H9 (cell line): ENCODE measurements around the gene PDCD7. TPM values are rescaled to one million over a fixed set of nuclear protein-coding genes. Genes with fewer than 3 reads are reported as not detected.

ENCODE experiments used
- DNase-seq: peaks from one replicate; pipeline ENCODE4 v3.0.0-alpha.2; 2017
- H2AFZ ChIP-seq: one replicate; pipeline ENCODE4 v1.6.1; 2013; ENCODE audit warnings: mild to moderate bottlenecking, low read length, control low read depth, moderate library complexity
- H2AK5ac ChIP-seq: 2 replicates; pipeline ENCODE4 v1.6.1; 2013; ENCODE audit warnings: low read length, control low read depth, mixed read lengths; ENCODE audit not compliant: insufficient read length
- H2BK120ac ChIP-seq: one replicate; pipeline ENCODE4 v1.6.1; 2013; ENCODE audit warnings: low read depth, mild to moderate bottlenecking, low read length, control low read depth, inconsistent platforms; ENCODE audit not compliant: poor library complexity, severe bottlenecking
- H2BK12ac ChIP-seq: 2 replicates; pipeline ENCODE4 v1.6.1; 2013; ENCODE audit warnings: low read length, control low read depth, mixed read lengths, low read depth; ENCODE audit not compliant: insufficient read length
- H2BK15ac ChIP-seq: 2 replicates; pipeline ENCODE4 v1.6.1; 2013; ENCODE audit warnings: low read depth, low read length, control low read depth
- H2BK20ac ChIP-seq: one replicate; pipeline ENCODE4 v1.6.1; 2013; ENCODE audit warnings: low read depth, mild to moderate bottlenecking, low read length, control low read depth, inconsistent platforms; ENCODE audit not compliant: poor library complexity, severe bottlenecking
- H2BK5ac ChIP-seq: 2 replicates; pipeline ENCODE4 v1.6.1; 2013; ENCODE audit warnings: low read length, control low read depth, mixed read lengths; ENCODE audit not compliant: insufficient read length
- H3K14ac ChIP-seq: 2 replicates; pipeline ENCODE4 v1.6.1; 2013; ENCODE audit warnings: low read length, control low read depth; ENCODE audit not compliant: insufficient read depth
- H3K18ac ChIP-seq: 2 replicates; pipeline ENCODE4 v1.6.1; 2013; ENCODE audit warnings: low read depth, mild to moderate bottlenecking, mixed read lengths, low read length, control low read depth; ENCODE audit not compliant: insufficient read length
- H3K23ac ChIP-seq: 2 replicates; pipeline ENCODE4 v1.6.1; 2013; ENCODE audit warnings: low read length, control low read depth, mixed read lengths, low read depth; ENCODE audit not compliant: insufficient read length
- H3K23me2 ChIP-seq: 2 replicates; pipeline ENCODE4 v1.6.1; 2013; ENCODE audit warnings: low read depth, mild to moderate bottlenecking, mixed read lengths, low read length, control low read depth; ENCODE audit not compliant: insufficient read length, poor library complexity, severe bottlenecking
- H3K27ac ChIP-seq: 2 replicates; pipeline ENCODE4 v1.5.1; 2013; ENCODE audit warnings: low read length, control low read depth, mixed read lengths, low read depth; ENCODE audit not compliant: insufficient read length
- H3K27me3 ChIP-seq: 2 replicates; pipeline ENCODE4 v1.6.1; 2013; ENCODE audit warnings: low read length, control low read depth, inconsistent platforms; ENCODE audit not compliant: insufficient read depth
- H3K4ac ChIP-seq: 2 replicates; pipeline ENCODE4 v1.6.1; 2013; ENCODE audit warnings: low read depth, mild to moderate bottlenecking, control low read depth, inconsistent platforms, low read length, moderate library complexity
- H3K4me1 ChIP-seq: 2 replicates; pipeline ENCODE4 v1.6.1; 2013; ENCODE audit warnings: low read length, control low read depth, inconsistent platforms; ENCODE audit not compliant: insufficient read depth
- H3K4me2 ChIP-seq: 2 replicates; pipeline ENCODE4 v1.6.1; 2013; ENCODE audit warnings: low read length, control low read depth, mixed read lengths; ENCODE audit not compliant: insufficient read length, insufficient read depth
- H3K56ac ChIP-seq: 2 replicates; pipeline ENCODE4 v1.6.1; 2013; ENCODE audit warnings: low read depth, mild to moderate bottlenecking, mixed read lengths, low read length, control low read depth; ENCODE audit not compliant: insufficient read length
- H3K79me1 ChIP-seq: 2 replicates; pipeline ENCODE4 v1.6.1; 2013; ENCODE audit warnings: low read depth, mild to moderate bottlenecking, moderate library complexity, low read length, control low read depth, inconsistent platforms; ENCODE audit not compliant: insufficient read depth, poor library complexity, severe bottlenecking
- H3K79me2 ChIP-seq: 2 replicates; pipeline ENCODE4 v1.6.1; 2013; ENCODE audit warnings: low read length, control low read depth, inconsistent platforms; ENCODE audit not compliant: insufficient read depth
- H3K9ac ChIP-seq: 2 replicates; pipeline ENCODE4 v1.6.1; 2013; ENCODE audit warnings: low read length, control low read depth, mixed read lengths; ENCODE audit not compliant: insufficient read length; ENCODE audit errors: extremely low read depth
- H3K9me3 ChIP-seq: one replicate; pipeline ENCODE4 v1.6.1; 2013; ENCODE audit warnings: low read depth, low read length, inconsistent platforms; ENCODE audit not compliant: control insufficient read depth
- H3T11ph ChIP-seq: one replicate; pipeline ENCODE4 v1.6.1; 2013; ENCODE audit warnings: mild to moderate bottlenecking, low read length, control low read depth, inconsistent platforms
- H4K20me1 ChIP-seq: one replicate; pipeline ENCODE4 v1.6.1; 2013; ENCODE audit not compliant: control insufficient read depth, insufficient read length, insufficient read depth
- H4K5ac ChIP-seq: 2 replicates; pipeline ENCODE4 v1.6.1; 2013; ENCODE audit warnings: low read depth, mild to moderate bottlenecking, mixed read lengths, low read length, control low read depth; ENCODE audit not compliant: insufficient read length
- H4K8ac ChIP-seq: replicated peaks from 2 replicates; pipeline ENCODE4 v1.6.1; 2013; ENCODE audit warnings: low read length, control low read depth, mixed read lengths, low read depth; ENCODE audit not compliant: insufficient read length
- H4K91ac ChIP-seq: 2 replicates; pipeline ENCODE4 v1.6.1; 2013; ENCODE audit warnings: low read depth, mild to moderate bottlenecking, moderate library complexity, mixed read lengths, low read length, control low read depth; ENCODE audit not compliant: insufficient read length
- H3K27ac Mint-ChIP-seq, 3 experiments: 2 replicates in 2 of 3; 3 replicates in 1 of 3; pipeline ENCODE4 v1.8.0; 2020 to 2021; ENCODE audit warnings: mixed read lengths in 3 of 3, mild to moderate bottlenecking in 1 of 3, moderate library complexity in 1 of 3
- H3K27me3 Mint-ChIP-seq: 2 replicates; pipeline ENCODE4 v1.8.0; 2021; ENCODE audit warnings: low read depth, mild to moderate bottlenecking, moderate library complexity, mixed read lengths
- H3K36me3 Mint-ChIP-seq, 3 experiments: 2 replicates in 2 of 3; 3 replicates in 1 of 3; pipeline ENCODE4 v1.8.0; 2020 to 2021; ENCODE audit warnings: low read depth in 3 of 3, mixed read lengths in 3 of 3; ENCODE audit not compliant: insufficient read depth in 1 of 3
- H3K4me1 Mint-ChIP-seq, 2 experiments: 2 replicates each; pipeline ENCODE4 v1.8.0; 2020; ENCODE audit warnings: mixed read lengths in 2 of 2
- H3K4me3 Mint-ChIP-seq, 2 experiments: 2 replicates in 1 of 2; 3 replicates in 1 of 2; pipeline ENCODE4 v1.8.0; 2020 to 2021; ENCODE audit warnings: mild to moderate bottlenecking in 2 of 2, mixed read lengths in 2 of 2, moderate library complexity in 1 of 2
- H3K9me3 Mint-ChIP-seq, 2 experiments: 2 replicates in 1 of 2; 3 replicates in 1 of 2; pipeline ENCODE4 v1.8.0; 2020; ENCODE audit warnings: mild to moderate bottlenecking in 2 of 2, mixed read lengths in 2 of 2, moderate library complexity in 1 of 2
- CTCF ChIP-seq: fragments of 200-600 bp; sonication (generic); conservative IDR thresholded peaks from 3 replicates; pipeline ENCODE4 v1.8.0; 2021; ENCODE audit warnings: antibody characterized with exemption, mild to moderate bottlenecking
- WGBS: extraction: QIAGEN DNeasy Blood & Tissue Kit; methylation state at CpG from one replicate; pipeline ENCODE4 v1.1.7; 2013; ENCODE audit warnings: missing lambda C conversion rate, low lambda C conversion rate, mixed read lengths; ENCODE audit not compliant: insufficient read length; ENCODE audit errors: extremely low coverage; 5-methylcytosine and 5-hydroxymethylcytosine counted together
- total RNA-seq: library from RNA; stranded (reverse); gene quantifications from 2 replicates; pipeline ENCODE4 v1.2.1, GENCODE V29; 2021

PDCD7 gene
- total RNA-seq, 1 experiment from 2014 or later, result 35.2 TPM

DNA sequence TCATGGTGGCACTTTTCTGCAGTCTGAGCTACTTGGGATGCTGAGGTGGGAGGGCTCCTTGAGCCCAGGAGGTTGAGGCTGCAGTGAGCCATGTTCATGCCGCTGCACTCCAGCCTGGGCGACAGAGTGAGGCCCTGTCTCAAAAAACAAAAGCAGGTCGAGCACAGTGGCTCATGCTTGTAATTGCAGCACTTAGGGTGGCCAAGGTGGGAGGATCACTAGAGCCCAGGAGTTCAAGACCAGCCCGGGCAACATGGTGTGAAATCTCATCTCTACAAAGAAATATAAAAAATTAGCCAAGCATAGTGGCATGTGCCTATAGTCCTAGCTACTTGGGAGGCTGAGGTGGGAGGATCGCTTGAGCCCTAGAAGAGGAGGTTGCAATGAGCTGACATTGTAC lies 28.6 kb downstream of the PDCD7 start:
- Histone ChIP-seq H3K27me3 (no peaks in the 10 kb centered on the region), H3K79me2 (no peaks in the 10 kb centered on the region), H3K4ac (no peak overlapping the region), H3K18ac (no peak overlapping the region), H3K14ac (no peak overlapping the region), H2BK20ac (no peak overlapping the region), H3K56ac (no peak overlapping the region), H3K79me1 (no peaks in the 10 kb centered on the region), H4K8ac (no peak overlapping the region), H3K4me2 (no peak overlapping the region), H2BK120ac (no peak overlapping the region), H2AFZ (no peak overlapping the region), H4K20me1 (no peaks in the 10 kb centered on the region), H2BK12ac (no peak overlapping the region), H3K27ac (no peak overlapping the region), H3K9ac (no peak overlapping the region), H2BK15ac (no peak overlapping the region), H3K4me1 (no peaks in the 10 kb centered on the region), H3K23ac (no peak overlapping the region), H2AK5ac (no peak overlapping the region), H3K9me3 (no peaks in the 10 kb centered on the region), H4K5ac (no peak overlapping the region), H4K91ac (no peak overlapping the region), H3T11ph (no peak overlapping the region), H2BK5ac (no peak overlapping the region), H3K23me2 (peaks cover 3% of the 10 kb centered on the region)
- no peak for DNase-seq
- H3K9me3 Mint-ChIP-seq, result no peaks in the 10 kb centered on the region
- no peaks in the 10 kb centered on the region for H3K27me3 Mint-ChIP-seq
- H3K4me1 Mint-ChIP-seq, result peaks cover 4% of the 10 kb centered on the region in 2 experiments; a peak in 3 of 4 replicates
- H3K27ac Mint-ChIP-seq, result no peak overlapping the region
- H3K4me3 Mint-ChIP-seq, result no peak overlapping the region
- H3K36me3 Mint-ChIP-seq, result peaks cover 0 to 10% (median 6%) of the 10 kb centered on the region in 3 experiments; a peak in 3 of 7 replicates
- WGBS, result no CpG with 5 or more reads among the region's 5 CpGs
- TF ChIP-seq CTCF, result no peak
